Mesothelial cell of epicardium (in vitro differentiated cells): ENCODE data around the gene CSKMT. TPM values are rescaled to one million over a fixed set of nuclear protein-coding genes. Genes with fewer than 3 reads are reported as not detected.
A peak's percentile ranks its signal among the peaks of the same experiment; 100 is the strongest.

ENCODE experiments used
- DNase-seq, 2 experiments: peaks; one replicate each; pipeline ENCODE4 v3.0.0; 2021; ENCODE audit warnings: low spot score in 2 of 2; ENCODE audit not compliant: unreplicated experiment in 2 of 2
- H3K27ac Mint-ChIP-seq: 2 replicates; pipeline ENCODE4 v1.8.0; 2021; ENCODE audit warnings: mixed read lengths
- H3K27me3 Mint-ChIP-seq: 2 replicates; pipeline ENCODE4 v1.8.0; 2021; ENCODE audit warnings: low read depth, mixed read lengths
- H3K36me3 Mint-ChIP-seq: 2 replicates; pipeline ENCODE4 v1.8.0; 2021; ENCODE audit warnings: mixed read lengths
- H3K4me1 Mint-ChIP-seq: 2 replicates; pipeline ENCODE4 v1.8.0; 2021; ENCODE audit warnings: mixed read lengths
- H3K4me3 Mint-ChIP-seq: 2 replicates; pipeline ENCODE4 v1.8.0; 2021; ENCODE audit warnings: mild to moderate bottlenecking, moderate library complexity, mixed read lengths
- H3K9me3 Mint-ChIP-seq: 2 replicates; pipeline ENCODE4 v1.8.0; 2021; ENCODE audit warnings: mixed read lengths
- total RNA-seq: library from RNA; stranded (reverse); gene quantifications from 3 replicates; pipeline ENCODE4 v1.2.1, GENCODE V29; 2021
- TF ChIP-seq, protein P1 (sequence below): fragments of 200-600 bp; sonication (generic); IDR thresholded peaks from one replicate; pipeline ENCODE4 v1.5.0; 2021; ENCODE audit warnings: antibody characterized with exemption; ENCODE audit not compliant: unreplicated experiment

Gene CSKMT
- total RNA-seq, 1 donor from 2014 or later: 20.6 TPM

DNA sequence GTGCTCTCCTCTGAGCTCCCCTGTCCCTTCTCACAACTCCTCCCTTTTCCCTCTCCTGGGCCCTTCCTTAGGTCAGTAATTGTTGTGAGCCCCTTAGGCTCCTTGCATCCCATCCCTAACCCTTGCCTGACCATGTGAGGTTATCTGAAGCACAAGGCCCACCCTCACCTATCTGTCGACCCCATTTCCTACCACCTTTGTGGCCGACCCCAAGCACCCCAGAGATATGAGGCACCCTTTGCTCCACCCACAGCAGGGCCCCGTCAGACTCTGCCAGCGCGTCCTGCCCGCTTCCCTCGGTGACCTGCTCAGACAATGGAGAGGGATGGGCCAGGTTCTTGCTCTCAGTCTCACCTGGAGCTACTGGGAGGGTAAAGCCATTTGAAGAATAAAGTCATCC is 43.7 kb downstream of the CSKMT start:
- DNase-seq: peak in 1 of 2 experiments; percentile 41
- H3K4me3 Mint-ChIP-seq: peak overlapping the region; percentile 86
- no peaks in the 10 kb centered on the region for H3K27me3 Mint-ChIP-seq
- TF ChIP-seq, protein P1, sequence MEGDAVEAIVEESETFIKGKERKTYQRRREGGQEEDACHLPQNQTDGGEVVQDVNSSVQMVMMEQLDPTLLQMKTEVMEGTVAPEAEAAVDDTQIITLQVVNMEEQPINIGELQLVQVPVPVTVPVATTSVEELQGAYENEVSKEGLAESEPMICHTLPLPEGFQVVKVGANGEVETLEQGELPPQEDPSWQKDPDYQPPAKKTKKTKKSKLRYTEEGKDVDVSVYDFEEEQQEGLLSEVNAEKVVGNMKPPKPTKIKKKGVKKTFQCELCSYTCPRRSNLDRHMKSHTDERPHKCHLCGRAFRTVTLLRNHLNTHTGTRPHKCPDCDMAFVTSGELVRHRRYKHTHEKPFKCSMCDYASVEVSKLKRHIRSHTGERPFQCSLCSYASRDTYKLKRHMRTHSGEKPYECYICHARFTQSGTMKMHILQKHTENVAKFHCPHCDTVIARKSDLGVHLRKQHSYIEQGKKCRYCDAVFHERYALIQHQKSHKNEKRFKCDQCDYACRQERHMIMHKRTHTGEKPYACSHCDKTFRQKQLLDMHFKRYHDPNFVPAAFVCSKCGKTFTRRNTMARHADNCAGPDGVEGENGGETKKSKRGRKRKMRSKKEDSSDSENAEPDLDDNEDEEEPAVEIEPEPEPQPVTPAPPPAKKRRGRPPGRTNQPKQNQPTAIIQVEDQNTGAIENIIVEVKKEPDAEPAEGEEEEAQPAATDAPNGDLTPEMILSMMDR: no peak
- H3K27ac Mint-ChIP-seq: peak overlapping the region; percentile 98
- no peaks in the 10 kb centered on the region for H3K9me3 Mint-ChIP-seq
- H3K4me1 Mint-ChIP-seq: peaks cover 46% of the 10 kb centered on the region
- H3K36me3 Mint-ChIP-seq: peaks cover 14% of the 10 kb centered on the region

DNA sequence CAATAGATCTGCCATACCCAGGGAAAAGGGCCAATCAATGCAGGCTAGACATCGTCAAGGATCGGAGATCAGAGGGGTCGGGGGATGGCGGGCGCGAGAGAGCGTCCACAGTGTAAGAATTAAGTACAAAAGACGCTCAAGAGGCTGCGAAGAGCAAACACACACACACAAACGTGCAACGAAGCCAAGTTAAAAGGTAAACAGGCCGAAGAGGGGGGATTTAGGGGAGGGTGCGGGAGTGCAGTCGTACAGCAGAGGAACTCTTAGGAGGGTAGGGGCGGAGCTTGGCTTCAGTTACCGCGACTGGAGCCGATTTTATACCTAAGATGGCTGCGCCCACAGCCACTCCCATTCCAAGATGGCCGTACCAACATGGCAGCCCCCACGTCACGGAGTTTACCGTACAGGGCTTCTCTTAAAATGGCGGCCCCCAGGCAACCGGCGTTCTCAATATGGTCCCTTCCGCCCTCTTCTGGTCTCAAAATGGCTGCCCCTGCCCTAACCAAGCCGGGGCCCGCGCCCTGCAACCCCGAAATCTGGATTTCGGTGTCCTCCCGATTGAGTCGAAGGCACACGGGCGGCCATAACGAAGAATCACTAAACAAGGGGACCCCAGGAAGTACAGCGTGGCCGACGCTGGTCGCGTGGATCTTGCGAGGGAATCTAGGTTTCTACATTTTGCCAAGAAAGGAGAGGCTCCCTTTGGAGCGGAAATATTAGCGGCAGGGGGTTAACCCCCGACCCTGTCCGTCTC is 44.3 kb downstream of the CSKMT start:
- H3K9me3 Mint-ChIP-seq: no peaks in the 10 kb centered on the region
- peaks cover 17% of the 10 kb centered on the region for H3K36me3 Mint-ChIP-seq
- H3K27ac Mint-ChIP-seq: peak overlapping the region; percentile 98
- peak overlapping the region; percentile 86 for H3K4me3 Mint-ChIP-seq
- H3K27me3 Mint-ChIP-seq: no peaks in the 10 kb centered on the region
- peaks cover 46% of the 10 kb centered on the region for H3K4me1 Mint-ChIP-seq
- TF ChIP-seq, protein P1: no peak
- peak; percentile 87 to 92 for DNase-seq

DNA sequence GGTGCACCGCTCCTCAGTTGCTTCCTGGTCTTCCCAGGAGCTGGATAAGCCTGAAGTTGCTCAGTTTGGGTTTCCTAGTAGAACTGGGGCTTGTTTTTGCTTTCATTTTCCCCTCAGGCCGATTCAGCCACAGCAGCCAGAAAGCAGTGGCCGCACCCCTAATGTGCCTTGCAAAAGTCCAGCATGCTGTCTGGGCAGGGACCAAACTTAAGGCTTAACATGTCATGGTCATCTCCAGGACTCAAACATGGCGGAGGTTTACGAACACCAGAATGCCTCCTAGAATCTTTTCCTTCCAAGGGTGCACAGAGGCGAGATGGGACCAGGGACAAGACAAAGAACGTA is 44.9 kb downstream of the CSKMT start:
- peak overlapping the region; percentile 86 for H3K4me3 Mint-ChIP-seq
- peaks cover 17% of the 10 kb centered on the region for H3K36me3 Mint-ChIP-seq
- no peak for DNase-seq
- TF ChIP-seq, protein P1: no peak
- peak overlapping the region; percentile 98 for H3K27ac Mint-ChIP-seq
- H3K4me1 Mint-ChIP-seq: peaks cover 46% of the 10 kb centered on the region
- H3K27me3 Mint-ChIP-seq: no peaks in the 10 kb centered on the region
- no peaks in the 10 kb centered on the region for H3K9me3 Mint-ChIP-seq

DNA sequence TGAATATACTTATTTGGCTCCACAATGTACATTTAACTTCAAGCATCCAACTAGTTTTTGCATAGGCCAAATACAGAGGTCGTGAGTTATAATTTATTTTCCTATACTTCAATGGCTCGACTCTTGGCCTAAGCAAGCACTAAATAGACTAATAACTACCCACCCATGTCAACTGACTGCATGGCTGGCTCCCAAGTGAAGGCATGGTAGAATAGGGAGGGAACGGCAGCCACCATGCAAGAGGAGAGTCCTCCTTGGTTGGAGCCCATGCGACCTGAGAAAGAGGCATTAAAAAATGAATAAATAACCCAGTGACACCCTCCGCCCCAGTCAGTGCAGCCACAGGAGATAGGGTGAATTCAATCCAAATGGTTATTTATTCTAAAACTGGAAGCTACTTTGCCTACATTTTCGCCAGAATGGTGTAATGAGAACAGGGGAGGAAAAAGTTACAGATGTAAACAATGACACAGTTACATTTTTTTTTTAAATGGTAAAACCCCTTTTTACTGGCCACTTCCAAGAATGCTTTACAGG is 47.2 kb downstream of the CSKMT start:
- Mint-ChIP-seq H3K4me3 (no peak overlapping the region), H3K9me3 (no peaks in the 10 kb centered on the region), H3K27ac (peak overlapping the region; percentile 9), H3K4me1 (peaks cover 26% of the 10 kb centered on the region), H3K36me3 (peaks cover 30% of the 10 kb centered on the region), H3K27me3 (no peaks in the 10 kb centered on the region)
- no peak for DNase-seq
- TF ChIP-seq, protein P1: no peak

DNA sequence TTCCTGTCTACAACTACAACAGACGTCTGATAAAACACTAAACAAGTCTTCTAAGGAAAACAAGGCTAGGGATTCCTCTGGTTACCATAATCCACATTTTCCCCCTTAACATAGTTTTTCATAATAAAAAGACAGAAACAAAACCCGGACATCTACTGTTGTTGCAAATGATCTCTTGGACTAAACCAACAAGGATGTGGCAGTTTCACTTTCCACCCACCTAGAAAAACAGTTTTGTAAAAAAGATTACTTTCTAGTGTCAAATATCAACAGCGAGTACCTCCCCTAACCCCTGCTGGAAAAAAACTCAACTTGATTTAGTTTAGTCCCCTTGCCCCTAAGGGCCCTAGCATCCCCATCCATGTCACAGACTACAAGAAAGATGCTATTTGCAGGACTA is 47.7 kb downstream of the CSKMT start:
- TF ChIP-seq, protein P1: no peak
- peaks cover 21% of the 10 kb centered on the region for H3K4me1 Mint-ChIP-seq
- H3K4me3 Mint-ChIP-seq: no peak overlapping the region
- H3K27me3 Mint-ChIP-seq: no peaks in the 10 kb centered on the region
- no peaks in the 10 kb centered on the region for H3K9me3 Mint-ChIP-seq
- H3K27ac Mint-ChIP-seq: peak overlapping the region; percentile 40
- H3K36me3 Mint-ChIP-seq: peaks cover 33% of the 10 kb centered on the region
- DNase-seq: no peak
